GM12865 (cell line): ENCODE data around the gene FHAD1.

Experiments used
- DNase-seq: peaks from one replicate; pipeline ENCODE4 v3.0.0; 2010; ENCODE audit warnings: low read depth
- H3K4me3 ChIP-seq: 2 replicates; pipeline ENCODE4 v1.5.1; 2011; ENCODE audit warnings: mild to moderate bottlenecking, low read depth, low read length, control low read depth
- TF ChIP-seq, protein P1 (sequence below): IDR thresholded peaks from 2 replicates; pipeline ENCODE4 v1.5.1; 2011; ENCODE audit warnings: low read length, control low read depth, low read depth, inconsistent platforms; ENCODE audit not compliant: insufficient read depth; ENCODE audit errors: missing control alignments

FHAD1 gene

DNA sequence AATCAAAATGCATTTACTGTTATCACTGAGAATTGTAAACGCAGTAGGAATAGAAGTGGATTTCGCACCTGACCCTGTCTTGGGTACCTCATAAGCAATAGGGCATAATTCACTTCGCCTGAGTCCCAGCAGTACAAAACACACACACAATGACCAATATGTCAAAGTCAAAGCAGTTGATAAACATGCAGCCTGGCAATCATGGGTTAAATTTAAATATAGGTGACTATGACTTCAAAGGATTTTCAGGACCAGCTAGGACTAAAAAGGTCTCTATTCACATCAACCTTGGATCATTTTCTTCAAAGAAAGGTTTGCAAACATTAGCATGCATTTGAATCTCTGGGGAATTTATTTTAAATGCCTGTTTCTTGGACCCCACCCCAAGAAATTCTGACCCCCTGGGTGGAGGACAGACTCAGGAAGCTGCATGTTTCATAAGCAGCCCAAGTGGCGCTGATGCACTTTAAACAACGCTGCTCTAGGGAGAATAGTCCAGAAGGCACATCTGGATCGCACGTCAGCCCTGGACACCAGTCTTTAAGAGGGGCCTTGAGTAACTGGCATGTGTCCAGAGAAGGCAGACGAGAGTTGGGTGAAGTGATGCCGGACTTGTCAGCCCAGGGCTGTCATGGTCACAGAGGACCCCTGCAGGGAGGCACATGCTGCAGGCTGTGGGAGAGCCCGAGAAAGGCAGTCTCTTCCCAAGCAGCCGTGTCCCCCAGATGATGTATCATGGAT, 107.0 kb downstream of the FHAD1 start:
- no peak for DNase-seq
- no peak overlapping the region for H3K4me3 ChIP-seq
- TF ChIP-seq, protein P1, sequence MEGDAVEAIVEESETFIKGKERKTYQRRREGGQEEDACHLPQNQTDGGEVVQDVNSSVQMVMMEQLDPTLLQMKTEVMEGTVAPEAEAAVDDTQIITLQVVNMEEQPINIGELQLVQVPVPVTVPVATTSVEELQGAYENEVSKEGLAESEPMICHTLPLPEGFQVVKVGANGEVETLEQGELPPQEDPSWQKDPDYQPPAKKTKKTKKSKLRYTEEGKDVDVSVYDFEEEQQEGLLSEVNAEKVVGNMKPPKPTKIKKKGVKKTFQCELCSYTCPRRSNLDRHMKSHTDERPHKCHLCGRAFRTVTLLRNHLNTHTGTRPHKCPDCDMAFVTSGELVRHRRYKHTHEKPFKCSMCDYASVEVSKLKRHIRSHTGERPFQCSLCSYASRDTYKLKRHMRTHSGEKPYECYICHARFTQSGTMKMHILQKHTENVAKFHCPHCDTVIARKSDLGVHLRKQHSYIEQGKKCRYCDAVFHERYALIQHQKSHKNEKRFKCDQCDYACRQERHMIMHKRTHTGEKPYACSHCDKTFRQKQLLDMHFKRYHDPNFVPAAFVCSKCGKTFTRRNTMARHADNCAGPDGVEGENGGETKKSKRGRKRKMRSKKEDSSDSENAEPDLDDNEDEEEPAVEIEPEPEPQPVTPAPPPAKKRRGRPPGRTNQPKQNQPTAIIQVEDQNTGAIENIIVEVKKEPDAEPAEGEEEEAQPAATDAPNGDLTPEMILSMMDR: no peak

DNA sequence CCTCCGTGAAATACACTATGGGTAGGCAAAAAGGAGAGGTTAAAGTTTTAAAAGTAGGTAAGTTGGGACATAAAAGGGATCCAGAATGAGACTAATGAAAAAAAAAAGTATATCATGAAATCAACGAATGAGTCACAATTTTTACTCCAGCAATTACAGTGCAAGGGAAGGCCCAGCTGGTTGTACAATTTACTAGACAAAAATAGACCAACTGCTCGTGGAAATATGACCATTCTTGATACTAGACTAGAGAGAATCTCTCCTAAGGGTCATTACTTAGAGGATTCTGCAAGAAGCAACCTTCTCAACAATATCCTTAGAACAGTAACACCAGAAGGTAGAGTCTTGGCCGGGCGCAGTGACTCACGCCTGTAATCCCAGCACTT, 107.5 kb downstream of the FHAD1 start:
- DNase-seq: no peak
- H3K4me3 ChIP-seq: no peak overlapping the region

DNA sequence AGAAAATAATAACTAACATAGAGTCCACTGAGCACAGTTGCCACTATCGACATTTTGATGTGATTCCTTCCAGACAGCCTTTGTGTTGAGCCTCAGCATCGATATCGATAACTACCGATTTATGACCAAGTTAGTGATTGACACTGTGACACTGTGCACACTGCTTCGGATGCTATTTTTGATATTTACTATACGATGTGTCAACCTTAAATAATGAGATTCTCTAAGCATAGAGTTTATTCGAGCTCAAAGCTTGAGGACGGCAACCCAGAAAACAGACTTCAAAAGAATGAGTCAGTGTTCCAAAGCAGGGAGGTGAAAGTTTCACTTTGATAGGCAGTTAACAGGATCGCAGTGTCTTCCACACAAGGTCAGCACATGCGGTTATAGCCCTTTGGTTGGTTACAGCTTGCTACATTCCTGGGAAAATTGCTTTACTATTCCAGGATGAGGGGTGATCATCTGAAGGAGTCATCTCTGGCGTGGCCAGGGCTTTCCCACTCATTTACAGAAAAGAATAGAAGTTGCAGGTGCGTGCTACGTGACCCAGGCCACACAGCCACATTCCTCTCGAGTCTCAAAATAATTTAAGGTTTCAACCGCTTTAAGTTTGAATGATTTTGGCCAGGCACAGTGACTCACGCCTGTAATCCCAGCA, 109.1 kb downstream of the FHAD1 start:
- no peak overlapping the region for H3K4me3 ChIP-seq
- TF ChIP-seq, protein P1: no peak
- DNase-seq: peak; percentile 36

More for the DNA sequence above, 107.5 kb downstream of the FHAD1 start:
- TF ChIP-seq, protein P1: no peak

DNA sequence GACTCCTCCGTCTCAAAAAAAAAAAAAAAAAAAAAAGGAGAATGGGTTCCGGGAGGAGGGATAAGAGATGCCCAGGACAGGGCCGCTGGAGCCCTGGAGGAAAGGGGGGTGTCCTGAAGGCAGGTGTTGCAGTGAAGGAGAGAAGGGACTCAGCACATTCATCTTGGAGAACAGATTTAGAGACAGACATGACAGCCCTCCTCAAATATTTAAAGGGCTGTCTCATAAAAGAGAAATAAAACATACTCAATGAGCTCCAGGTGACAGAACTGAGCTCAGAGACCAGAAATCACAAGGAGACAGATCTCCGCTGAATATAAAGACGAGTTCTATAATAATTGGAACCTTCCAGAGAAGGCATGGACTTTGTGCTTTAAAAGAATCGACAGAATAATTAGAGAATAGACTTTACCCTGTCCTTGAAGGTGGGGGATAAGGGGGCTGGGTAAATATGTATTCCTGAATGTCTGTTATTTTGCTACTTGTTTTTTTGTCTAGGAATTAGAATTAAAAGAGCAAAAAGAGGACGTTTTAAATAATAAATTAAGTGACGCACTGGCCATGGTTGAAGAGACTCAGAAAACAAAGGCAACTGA, 110.7 kb downstream of the FHAD1 start:
- H3K4me3 ChIP-seq: no peak overlapping the region
- TF ChIP-seq, protein P1: no peak
- DNase-seq: no peak

DNA sequence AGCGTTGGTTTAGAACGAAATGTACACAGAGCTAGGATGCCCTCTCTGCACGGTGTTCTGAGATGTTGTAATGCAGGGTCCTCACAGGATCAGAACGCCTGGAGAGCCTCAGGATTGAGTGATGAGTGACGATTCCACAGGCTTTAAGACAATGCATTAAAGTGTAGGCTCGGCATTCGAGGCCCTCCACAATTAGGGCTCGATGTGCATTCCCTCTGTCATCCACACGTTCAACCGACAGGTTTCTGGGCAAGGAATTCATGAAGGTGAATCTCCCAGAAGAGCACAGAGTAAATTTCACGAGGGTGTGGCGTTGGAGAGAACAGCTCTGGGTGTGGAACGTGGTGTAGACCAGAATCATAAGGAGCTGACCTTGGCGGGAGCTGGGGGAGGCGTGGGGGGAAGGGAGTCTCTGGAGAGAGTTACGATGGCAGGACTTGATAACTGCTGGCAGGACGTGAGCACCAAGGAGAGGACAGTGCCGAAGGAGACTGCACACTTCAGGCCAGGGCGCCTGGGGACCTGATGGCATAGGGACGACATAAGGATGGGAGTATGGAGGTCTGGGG, 111.6 kb downstream of the FHAD1 start:
- TF ChIP-seq, protein P1: no peak
- H3K4me3 ChIP-seq: no peak overlapping the region
- no peak for DNase-seq

DNA sequence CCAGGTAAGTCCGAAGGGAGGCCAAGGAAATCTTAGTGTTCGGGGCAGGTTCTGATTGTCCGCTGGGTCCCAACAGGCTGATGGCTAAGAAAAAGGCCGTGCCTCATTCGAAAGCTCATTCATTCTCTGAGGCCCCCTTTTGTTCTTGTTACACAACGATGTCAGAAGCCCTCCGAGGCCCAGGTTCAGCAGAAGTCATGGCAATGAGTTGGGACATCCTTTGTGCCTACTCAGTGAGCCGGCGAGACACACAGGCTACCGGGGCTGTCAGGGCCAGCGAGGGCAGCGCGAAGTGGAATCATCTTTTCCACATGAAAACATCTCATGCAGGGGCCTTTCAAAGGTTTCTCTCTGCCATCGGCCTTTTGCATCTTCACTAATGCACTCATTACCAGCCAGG, 113.7 kb downstream of the FHAD1 start:
- no peak for DNase-seq
- no peak overlapping the region for H3K4me3 ChIP-seq
- TF ChIP-seq, protein P1: no peak
